Activated CD8-positive, alpha-beta T cell treated with anti-CD3 and anti-CD28 coated beads for 36 hours (primary cell): ENCODE data around the gene CENPC. TPM values are rescaled to one million over a fixed set of nuclear protein-coding genes. Genes with fewer than 3 reads are reported as not detected.
"Not testable (repeated sequence)": the region's sequence is repeated elsewhere in the genome, so short reads cannot be mapped to it uniquely, and the experiment has no call there.

Experiments
- ATAC-seq: fragments of 200-7000 bp; cut with Tn5 transposase; one replicate; pipeline ENCODE4 v1.10.0; 2021; ENCODE audit warnings: mild to moderate bottlenecking, moderate library complexity
- CTCF ChIA-PET: fragments of 350-600 bp; sonication (Branson Sonifier 250); formaldehyde crosslinking; loops from one replicate; lab custom pipeline; 2021; ENCODE audit warnings: antibody characterized with exemption; lab: Charles Lee
- POLR2A ChIA-PET: fragments of 350-600 bp; sonication (Branson Sonifier 250); formaldehyde crosslinking; loops from one replicate; lab custom pipeline; 2021; ENCODE audit warnings: antibody characterized with exemption; lab: Charles Lee
- DNase-seq: peaks from one replicate; pipeline ENCODE4 v3.0.0-alpha.2; 2020
- H3K27ac Mint-ChIP-seq: one replicate; pipeline ENCODE4 v1.8.0; 2021; ENCODE audit warnings: mild to moderate bottlenecking, mixed read lengths
- H3K27me3 Mint-ChIP-seq: one replicate; pipeline ENCODE4 v1.8.0; 2021; ENCODE audit warnings: mixed read lengths
- H3K36me3 Mint-ChIP-seq: one replicate; pipeline ENCODE4 v1.8.0; 2021; ENCODE audit warnings: low read depth, mixed read lengths
- H3K4me1 Mint-ChIP-seq: one replicate; pipeline ENCODE4 v1.8.0; 2021; ENCODE audit warnings: low read depth, mixed read lengths
- H3K4me3 Mint-ChIP-seq: one replicate; pipeline ENCODE4 v1.8.0; 2021; ENCODE audit warnings: mild to moderate bottlenecking, moderate library complexity, mixed read lengths
- H3K9me3 Mint-ChIP-seq: one replicate; pipeline ENCODE4 v1.8.0; 2021; ENCODE audit warnings: mixed read lengths
- intact Hi-C: fragments of 100-400 bp; cut with micrococcal nuclease; formaldehyde crosslinking; loops from one replicate; pipeline ENCODE4 v1.10.0; 2022
- total RNA-seq, 2 experiments: library from RNA; stranded (reverse); gene quantifications; one replicate each; pipeline ENCODE4 v1.2.3, GENCODE V29; 2021
- TF ChIP-seq, protein P1 (sequence below): fragments of 200-600 bp; IDR thresholded peaks from one replicate; pipeline ENCODE4 v1.8.0; 2022; ENCODE audit warnings: antibody characterized with exemption, mild to moderate bottlenecking

CENPC gene
- total RNA-seq, 2 experiments from 2014 or later = 29.1 to 32.0 TPM

DNA sequence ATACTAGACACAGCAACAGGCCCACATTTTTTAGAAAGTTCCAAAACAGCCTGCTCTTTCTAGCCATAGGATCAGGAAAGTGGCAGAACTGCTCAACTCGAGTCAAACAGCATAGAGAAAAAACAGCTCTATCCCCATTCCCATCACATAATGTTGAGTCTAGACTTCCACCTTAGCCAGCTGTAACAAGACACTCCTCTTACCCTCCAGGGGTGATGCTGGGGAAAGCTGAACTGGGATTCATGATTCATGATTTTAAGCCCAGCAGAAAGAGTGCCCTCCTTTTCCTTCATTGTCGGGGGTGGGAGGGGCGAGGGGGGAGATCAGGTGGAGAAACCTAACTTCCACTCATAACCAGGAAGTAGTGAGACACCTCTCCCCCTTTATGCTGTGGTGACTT lies 86.1 kb downstream of the CENPC start:
- DNase-seq (no peak), ATAC-seq (no peak)
- ChIA-PET POLR2A (no interaction called here), CTCF (no interaction called here)
- TF ChIP-seq, protein P1, sequence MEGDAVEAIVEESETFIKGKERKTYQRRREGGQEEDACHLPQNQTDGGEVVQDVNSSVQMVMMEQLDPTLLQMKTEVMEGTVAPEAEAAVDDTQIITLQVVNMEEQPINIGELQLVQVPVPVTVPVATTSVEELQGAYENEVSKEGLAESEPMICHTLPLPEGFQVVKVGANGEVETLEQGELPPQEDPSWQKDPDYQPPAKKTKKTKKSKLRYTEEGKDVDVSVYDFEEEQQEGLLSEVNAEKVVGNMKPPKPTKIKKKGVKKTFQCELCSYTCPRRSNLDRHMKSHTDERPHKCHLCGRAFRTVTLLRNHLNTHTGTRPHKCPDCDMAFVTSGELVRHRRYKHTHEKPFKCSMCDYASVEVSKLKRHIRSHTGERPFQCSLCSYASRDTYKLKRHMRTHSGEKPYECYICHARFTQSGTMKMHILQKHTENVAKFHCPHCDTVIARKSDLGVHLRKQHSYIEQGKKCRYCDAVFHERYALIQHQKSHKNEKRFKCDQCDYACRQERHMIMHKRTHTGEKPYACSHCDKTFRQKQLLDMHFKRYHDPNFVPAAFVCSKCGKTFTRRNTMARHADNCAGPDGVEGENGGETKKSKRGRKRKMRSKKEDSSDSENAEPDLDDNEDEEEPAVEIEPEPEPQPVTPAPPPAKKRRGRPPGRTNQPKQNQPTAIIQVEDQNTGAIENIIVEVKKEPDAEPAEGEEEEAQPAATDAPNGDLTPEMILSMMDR = no peak
- peaks cover 30% of the 10 kb centered on the region for H3K36me3 Mint-ChIP-seq
- H3K27me3 Mint-ChIP-seq = no peaks in the 10 kb centered on the region
- H3K4me3 Mint-ChIP-seq = no peak overlapping the region
- no peaks in the 10 kb centered on the region for H3K4me1 Mint-ChIP-seq
- no peak overlapping the region for H3K27ac Mint-ChIP-seq
- peaks cover 1% of the 10 kb centered on the region for H3K9me3 Mint-ChIP-seq
- intact Hi-C loops = no loop called here

DNA sequence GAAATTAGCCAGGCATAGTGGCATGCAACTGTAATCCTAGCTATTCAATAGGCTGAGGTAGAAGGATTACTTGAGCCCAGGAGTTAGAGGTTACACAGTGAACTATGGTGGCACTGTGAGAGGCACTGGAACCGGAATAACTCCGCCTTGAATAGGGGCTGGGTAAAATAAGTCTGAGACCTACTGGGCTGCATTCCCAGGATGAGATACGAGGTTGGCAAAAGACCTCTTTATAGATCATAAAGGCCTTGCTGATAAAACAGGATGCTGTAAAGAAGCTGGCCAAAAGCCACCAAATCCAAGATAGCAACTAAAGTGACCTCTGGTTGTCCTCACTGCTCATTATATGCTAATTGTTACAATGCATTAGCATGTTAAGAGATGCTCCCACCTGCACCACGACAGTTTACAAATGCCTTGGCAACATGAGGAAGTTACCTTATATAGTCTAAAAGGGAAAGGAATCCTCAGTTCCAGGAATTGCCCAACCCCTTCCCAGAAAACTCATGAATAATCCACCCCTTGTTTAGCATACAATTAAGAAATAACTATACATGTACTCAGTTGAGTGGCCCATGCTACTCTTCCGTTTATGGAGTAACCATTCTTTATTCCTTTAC lies 88.6 kb downstream of the CENPC start:
- intact Hi-C loops = no loop called here
- ATAC-seq (no peak), DNase-seq (no peak)
- Mint-ChIP-seq H3K27me3 (no peaks in the 10 kb centered on the region), H3K4me3 (no peak overlapping the region), H3K36me3 (peaks cover 41% of the 10 kb centered on the region), H3K27ac (no peak overlapping the region), H3K4me1 (no peaks in the 10 kb centered on the region), H3K9me3 (peaks cover 1% of the 10 kb centered on the region)
- ChIA-PET CTCF (no interaction called here), POLR2A (no interaction called here)
- TF ChIP-seq, protein P1 = no peak

DNA sequence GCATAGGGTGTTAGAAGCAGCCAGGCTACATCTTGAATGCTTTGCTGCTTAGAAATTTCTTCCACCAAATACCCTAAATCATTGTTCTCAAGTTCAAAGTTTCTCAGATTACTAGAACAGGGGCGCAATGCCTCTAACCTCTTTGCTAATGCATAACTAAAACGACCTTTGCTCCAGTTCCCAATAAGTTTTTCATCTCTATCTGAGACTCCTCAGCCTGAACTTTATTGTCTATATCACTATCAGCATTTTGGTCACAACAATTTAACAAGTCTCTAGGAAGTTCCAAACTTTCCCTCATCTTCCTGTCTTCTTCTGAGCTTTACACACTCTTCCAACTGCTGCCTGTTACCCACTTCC lies 92.5 kb downstream of the CENPC start:
- intact Hi-C loops, H3K9me3 Mint-ChIP-seq, H3K4me3 Mint-ChIP-seq, CTCF ChIA-PET, DNase-seq, H3K27me3 Mint-ChIP-seq, H3K27ac Mint-ChIP-seq, ATAC-seq, H3K4me1 Mint-ChIP-seq: not testable (repeated sequence)
- H3K36me3 Mint-ChIP-seq = peaks cover 47% of the 10 kb centered on the region
- POLR2A ChIA-PET = interaction anchor here (1.4 kb wide), 1 partner anchor 8 kb away, joined by 3 read pairs; no protein-coding TSS in a partner anchor

DNA sequence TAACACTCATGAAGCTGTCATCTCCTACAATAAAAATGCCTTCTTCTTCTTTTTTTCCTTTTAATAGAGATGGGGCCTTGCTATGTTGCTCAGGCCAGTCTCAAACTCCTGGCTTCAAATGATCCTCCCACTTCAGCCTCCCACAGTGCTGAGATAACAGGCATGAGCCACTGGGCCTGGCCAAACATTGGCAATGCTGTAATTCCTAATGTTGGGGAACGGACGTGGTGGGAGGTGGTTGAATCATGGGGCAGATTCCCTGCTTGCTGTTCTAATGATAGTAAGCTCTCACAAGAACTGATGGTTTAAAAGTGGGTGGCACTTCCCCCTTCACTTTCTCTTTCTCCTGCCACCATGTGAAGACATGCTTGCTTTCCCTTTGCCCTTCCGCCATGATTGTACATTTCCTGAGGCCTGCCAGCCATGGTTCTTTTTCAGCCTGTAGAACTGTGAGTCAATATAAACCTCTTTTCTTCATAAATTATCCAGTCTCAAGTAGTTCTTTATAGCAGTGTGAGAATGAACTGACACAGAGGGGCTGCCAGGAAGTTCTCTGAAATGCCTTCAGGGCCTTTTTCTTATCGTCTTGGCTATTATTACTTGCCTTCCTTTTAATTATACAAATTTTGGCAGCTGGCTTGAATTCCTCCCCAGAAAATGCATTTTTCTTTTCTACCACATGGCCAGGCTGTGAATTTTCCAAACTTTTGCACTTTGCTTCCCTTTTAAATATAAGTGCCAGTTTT lies 93.0 kb downstream of the CENPC start:
- POLR2A ChIA-PET = interaction anchor here (1.4 kb wide), 1 partner anchor 8 kb away, joined by 3 read pairs; no protein-coding TSS in a partner anchor
- Mint-ChIP-seq H3K9me3 (peaks cover 4% of the 10 kb centered on the region), H3K4me3 (no peak overlapping the region), H3K27ac (no peak overlapping the region), H3K36me3 (peaks cover 48% of the 10 kb centered on the region), H3K4me1 (no peaks in the 10 kb centered on the region), H3K27me3 (no peaks in the 10 kb centered on the region)
- TF ChIP-seq, protein P1 = no peak
- ATAC-seq (no peak), DNase-seq (no peak)
- intact Hi-C loops = no loop called here
- CTCF ChIA-PET = no interaction called here

DNA sequence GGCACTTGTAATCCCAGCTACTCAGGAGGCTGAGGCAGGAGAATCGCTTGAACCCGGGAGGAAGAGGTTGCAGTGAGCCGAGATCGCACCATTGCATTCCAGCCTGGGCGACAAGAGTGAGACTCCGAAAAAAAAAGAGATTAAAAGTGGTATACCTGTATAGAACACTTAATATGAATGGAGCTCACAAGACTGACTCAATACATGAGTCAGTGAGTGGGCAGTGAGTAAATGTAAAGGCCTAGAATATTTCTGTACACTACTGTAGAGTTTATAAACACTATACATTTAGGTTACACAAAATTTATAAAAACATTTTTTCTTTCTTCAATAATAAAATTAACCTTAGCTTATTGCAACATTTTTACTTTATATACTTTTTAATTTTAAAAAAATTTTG lies 93.8 kb downstream of the CENPC start:
- intact Hi-C loops = no loop called here
- DNase-seq = no peak
- H3K27ac Mint-ChIP-seq = no peak overlapping the region
- H3K9me3 Mint-ChIP-seq = peaks cover 4% of the 10 kb centered on the region
- CTCF ChIA-PET = no interaction called here
- peaks cover 43% of the 10 kb centered on the region for H3K36me3 Mint-ChIP-seq
- no peaks in the 10 kb centered on the region for H3K27me3 Mint-ChIP-seq
- no peaks in the 10 kb centered on the region for H3K4me1 Mint-ChIP-seq
- no peak for ATAC-seq
- H3K4me3 Mint-ChIP-seq = no peak overlapping the region
- POLR2A ChIA-PET = no interaction called here
- TF ChIP-seq, protein P1 = no peak
